ENCODE results near the gene EVL. TPM values are rescaled to one million over a fixed set of nuclear protein-coding genes. Genes with fewer than 3 reads are reported as not detected.
A peak's percentile ranks its signal among the peaks of the same experiment; 100 is the strongest.

Gene EVL
- total and polyA plus RNA-seq, 2 of the 8 experiments (the other 6 are each of a cell fraction or from before 2014, with no cell fraction given), result 30.7 to 64.6 TPM

DNA sequence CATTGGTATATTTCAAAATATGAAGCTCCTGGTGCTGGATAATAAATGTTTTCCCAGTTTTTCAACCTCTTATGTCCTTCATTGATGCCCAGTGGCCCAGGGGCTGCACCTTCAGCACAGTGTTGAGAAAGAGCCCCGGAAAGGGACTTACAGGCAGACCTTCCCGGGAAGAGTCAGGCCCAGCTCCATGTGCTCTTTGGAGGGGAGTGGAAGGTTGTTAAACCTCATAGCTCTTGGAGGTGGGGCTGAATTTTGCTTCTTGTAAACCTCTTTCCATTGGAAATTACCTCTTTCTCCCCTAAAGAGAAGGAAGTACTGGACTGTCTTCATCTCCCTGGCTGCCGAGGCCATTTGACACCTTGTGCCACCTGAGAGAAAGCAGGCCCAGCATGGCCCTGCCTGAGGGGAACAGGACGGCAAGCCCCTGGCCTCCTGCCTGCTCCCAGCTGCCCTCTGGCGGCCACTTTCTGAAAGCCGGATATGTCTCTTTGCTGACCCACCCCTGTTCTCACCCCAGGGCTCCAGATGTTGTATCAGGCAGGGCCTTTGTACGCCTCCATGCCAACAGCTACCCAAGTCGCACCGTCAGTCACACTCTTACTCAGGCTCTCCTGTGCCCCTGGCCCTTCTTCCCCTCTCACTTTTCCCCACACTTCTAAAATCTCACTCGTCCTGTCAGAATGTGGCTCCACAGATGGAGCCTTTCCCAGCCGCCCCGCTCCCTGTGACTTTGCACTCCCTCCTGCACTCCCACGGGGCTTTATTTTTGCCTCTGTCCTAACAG lies 43.0 kb downstream of the EVL start (continued):
- TF ChIP-seq, protein P1, sequence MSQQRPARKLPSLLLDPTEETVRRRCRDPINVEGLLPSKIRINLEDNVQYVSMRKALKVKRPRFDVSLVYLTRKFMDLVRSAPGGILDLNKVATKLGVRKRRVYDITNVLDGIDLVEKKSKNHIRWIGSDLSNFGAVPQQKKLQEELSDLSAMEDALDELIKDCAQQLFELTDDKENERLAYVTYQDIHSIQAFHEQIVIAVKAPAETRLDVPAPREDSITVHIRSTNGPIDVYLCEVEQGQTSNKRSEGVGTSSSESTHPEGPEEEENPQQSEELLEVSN (IDR thresholded peaks at IDR 0.05), result peak; percentile 85
- no peak for TF ChIP-seq HDAC2 (IDR thresholded peaks at IDR 0.05; ENCODE audit: borderline replicate concordance in 1 of 2, low read depth in 2 of 2, low read length in 2 of 2)
- TF ChIP-seq CREB1 (IDR thresholded peaks at IDR 0.05), result no peak
- TF ChIP-seq, protein P2, sequence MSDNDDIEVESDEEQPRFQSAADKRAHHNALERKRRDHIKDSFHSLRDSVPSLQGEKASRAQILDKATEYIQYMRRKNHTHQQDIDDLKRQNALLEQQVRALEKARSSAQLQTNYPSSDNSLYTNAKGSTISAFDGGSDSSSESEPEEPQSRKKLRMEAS (IDR thresholded peaks at IDR 0.05), result peak; percentile 95
- TF ChIP-seq, protein P3, sequence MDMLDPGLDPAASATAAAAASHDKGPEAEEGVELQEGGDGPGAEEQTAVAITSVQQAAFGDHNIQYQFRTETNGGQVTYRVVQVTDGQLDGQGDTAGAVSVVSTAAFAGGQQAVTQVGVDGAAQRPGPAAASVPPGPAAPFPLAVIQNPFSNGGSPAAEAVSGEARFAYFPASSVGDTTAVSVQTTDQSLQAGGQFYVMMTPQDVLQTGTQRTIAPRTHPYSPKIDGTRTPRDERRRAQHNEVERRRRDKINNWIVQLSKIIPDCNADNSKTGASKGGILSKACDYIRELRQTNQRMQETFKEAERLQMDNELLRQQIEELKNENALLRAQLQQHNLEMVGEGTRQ (IDR thresholded peaks at IDR 0.05; ENCODE audit: low read length), result no peak; the same call in 1 of the 2 replicates
- TF ChIP-seq CTBP2 (IDR thresholded peaks at IDR 0.05; ENCODE audit: borderline replicate concordance, insufficient read depth, insufficient read length, low read length), result no peak
- TF ChIP-seq TEAD4 (IDR thresholded peaks at IDR 0.05; ENCODE audit: low read depth, low read length), result no peak
- no peak for TF ChIP-seq POU5F1 (IDR thresholded peaks at IDR 0.05; ENCODE audit: low read depth, low read length)
- no peak for TF ChIP-seq POLR2AphosphoS5 (IDR thresholded peaks at IDR 0.05; ENCODE audit: low read depth, low read length)
- TF ChIP-seq TBP (IDR thresholded peaks at IDR 0.05; ENCODE audit: low read depth, low read length), result peak; percentile 21; the same call in 1 of the 2 replicates
- no peak for TF ChIP-seq NANOG (IDR thresholded peaks at IDR 0.05; ENCODE audit: insufficient read depth, low read depth, low read length, poor library complexity, severe bottlenecking)
- peak; percentile 80 to 85 for TF ChIP-seq RAD21 (IDR thresholded peaks at IDR 0.05 in 1 of 2, conservative IDR thresholded peaks at IDR 0.05 in 1 of 2; ENCODE audit: low read depth in 2 of 2, low read length in 2 of 2)
- TF ChIP-seq JUND (IDR thresholded peaks at IDR 0.05; ENCODE audit: low read length), result peak; percentile 18; the same call in 1 of the 2 replicates
- no peak for TF ChIP-seq POLR2A (IDR thresholded peaks at IDR 0.05; ENCODE audit: control extremely low read depth in 1 of 2, low read depth in 2 of 2, low read length in 2 of 2)
- TF ChIP-seq, protein P4, sequence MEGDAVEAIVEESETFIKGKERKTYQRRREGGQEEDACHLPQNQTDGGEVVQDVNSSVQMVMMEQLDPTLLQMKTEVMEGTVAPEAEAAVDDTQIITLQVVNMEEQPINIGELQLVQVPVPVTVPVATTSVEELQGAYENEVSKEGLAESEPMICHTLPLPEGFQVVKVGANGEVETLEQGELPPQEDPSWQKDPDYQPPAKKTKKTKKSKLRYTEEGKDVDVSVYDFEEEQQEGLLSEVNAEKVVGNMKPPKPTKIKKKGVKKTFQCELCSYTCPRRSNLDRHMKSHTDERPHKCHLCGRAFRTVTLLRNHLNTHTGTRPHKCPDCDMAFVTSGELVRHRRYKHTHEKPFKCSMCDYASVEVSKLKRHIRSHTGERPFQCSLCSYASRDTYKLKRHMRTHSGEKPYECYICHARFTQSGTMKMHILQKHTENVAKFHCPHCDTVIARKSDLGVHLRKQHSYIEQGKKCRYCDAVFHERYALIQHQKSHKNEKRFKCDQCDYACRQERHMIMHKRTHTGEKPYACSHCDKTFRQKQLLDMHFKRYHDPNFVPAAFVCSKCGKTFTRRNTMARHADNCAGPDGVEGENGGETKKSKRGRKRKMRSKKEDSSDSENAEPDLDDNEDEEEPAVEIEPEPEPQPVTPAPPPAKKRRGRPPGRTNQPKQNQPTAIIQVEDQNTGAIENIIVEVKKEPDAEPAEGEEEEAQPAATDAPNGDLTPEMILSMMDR (IDR thresholded peaks at IDR 0.05; ENCODE audit: control extremely low read depth in 1 of 3, insufficient read depth in 1 of 3, low read depth in 1 of 3, low read length in 3 of 3), result peak; percentile 87 to 98 (median 95)
- peak; percentile 60; the same call in 1 of the 2 replicates for TF ChIP-seq YY1 (IDR thresholded peaks at IDR 0.05; ENCODE audit: low read depth, low read length)
- no peak for TF ChIP-seq SP4 (IDR thresholded peaks at IDR 0.05; ENCODE audit: low read length)
- TF ChIP-seq RFX5 (IDR thresholded peaks at IDR 0.05; ENCODE audit: borderline replicate concordance, low read depth, low read length), result no peak
- TF ChIP-seq TCF12 (IDR thresholded peaks at IDR 0.05; ENCODE audit: low read depth, low read length), result peak; percentile 61; the same call in 1 of the 2 replicates

Data from H1 (cell line).